Retina (tissue), 1 donor: ENCODE measurements around the gene CGREF1.
"Not testable (repeated sequence)": the region's sequence is repeated elsewhere in the genome, so short reads cannot be mapped to it uniquely, and the experiment has no call there.

Experiments used
- DNase-seq: peaks from one replicate; pipeline ENCODE4 v3.0.0-alpha.2; 2016

CGREF1 gene

GRCh38 chr2:27136751-27137150 lies 17.8 kb upstream of the CGREF1 start:
- DNase-seq = no peak

DNA sequence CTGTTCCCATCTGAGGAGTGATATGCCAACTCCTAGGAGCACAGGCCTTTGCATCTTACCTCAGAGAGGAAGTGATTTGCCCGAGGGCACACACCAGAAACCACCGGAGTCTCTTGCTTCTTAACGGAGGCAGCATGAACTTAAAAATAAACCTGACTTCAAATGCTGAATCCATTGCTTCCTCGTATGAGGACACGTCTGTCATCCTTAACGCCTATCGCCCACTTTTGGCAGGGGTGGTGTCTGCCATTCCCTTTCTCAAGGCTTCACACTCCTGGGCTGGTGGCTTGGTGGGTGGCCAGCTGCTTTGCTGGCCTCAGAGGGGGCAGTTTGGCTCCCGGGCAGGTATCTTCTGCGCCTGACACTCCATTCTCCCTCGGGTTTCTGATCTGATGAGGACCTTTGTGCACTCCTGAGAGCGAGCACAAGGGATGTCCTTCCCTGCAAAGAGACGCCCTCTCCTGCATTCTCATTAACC lies 16.6 kb upstream of the CGREF1 start:
- DNase-seq = no peak

GRCh38 chr2:27134781-27135477 lies 16.0 kb upstream of the CGREF1 start:
- DNase-seq = no peak

DNA sequence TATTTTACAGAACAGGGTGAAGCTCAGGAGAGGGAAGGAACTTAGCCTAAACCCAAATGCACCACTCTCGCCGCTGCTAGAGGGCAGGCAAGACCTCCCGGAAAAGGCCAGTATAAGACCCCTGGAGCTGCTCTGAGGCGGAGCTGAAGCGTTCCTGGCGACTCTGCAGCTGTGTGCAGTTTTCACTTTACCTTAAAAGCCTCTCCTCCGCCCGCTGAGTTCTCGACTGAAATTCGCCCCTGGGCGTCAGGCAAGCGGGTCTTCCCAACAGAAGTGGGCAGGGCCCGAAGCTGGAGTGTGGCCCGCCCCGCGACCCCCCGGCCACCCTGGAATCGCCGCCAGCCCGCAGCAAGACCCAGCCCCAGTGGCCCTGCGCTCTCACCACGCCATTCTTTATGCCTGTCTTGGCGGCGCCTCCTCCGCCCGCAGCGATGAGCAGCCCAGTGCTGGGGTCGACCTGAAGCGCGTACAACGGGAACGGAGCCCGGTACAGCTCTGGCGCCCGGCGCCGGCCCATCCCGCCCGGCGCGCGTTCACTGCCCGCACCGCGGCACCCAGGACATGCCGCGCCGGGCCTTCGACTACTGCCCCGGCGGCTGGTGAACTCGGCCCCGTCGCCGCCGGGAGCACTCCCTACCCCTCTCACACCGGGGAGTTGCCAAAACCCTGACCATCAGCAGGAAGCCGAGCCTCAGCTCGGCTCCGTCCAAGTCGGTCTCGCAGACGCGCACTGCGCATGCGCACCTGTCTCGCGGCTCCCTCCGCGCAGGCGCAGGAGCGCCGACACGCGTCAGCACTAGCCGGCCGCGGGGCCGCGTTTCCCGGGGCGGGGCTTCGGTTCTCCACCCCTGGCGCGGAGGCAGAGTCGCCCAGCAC lies 15.2 kb upstream of the CGREF1 start, which contains the start of gene PREB:
PREB (minus strand) TSS at position 732 of the 876 bp plus-strand sequence; CDS start at position 517, 215 bp downstream.
- DNase-seq = peak; percentile 95

DNA sequence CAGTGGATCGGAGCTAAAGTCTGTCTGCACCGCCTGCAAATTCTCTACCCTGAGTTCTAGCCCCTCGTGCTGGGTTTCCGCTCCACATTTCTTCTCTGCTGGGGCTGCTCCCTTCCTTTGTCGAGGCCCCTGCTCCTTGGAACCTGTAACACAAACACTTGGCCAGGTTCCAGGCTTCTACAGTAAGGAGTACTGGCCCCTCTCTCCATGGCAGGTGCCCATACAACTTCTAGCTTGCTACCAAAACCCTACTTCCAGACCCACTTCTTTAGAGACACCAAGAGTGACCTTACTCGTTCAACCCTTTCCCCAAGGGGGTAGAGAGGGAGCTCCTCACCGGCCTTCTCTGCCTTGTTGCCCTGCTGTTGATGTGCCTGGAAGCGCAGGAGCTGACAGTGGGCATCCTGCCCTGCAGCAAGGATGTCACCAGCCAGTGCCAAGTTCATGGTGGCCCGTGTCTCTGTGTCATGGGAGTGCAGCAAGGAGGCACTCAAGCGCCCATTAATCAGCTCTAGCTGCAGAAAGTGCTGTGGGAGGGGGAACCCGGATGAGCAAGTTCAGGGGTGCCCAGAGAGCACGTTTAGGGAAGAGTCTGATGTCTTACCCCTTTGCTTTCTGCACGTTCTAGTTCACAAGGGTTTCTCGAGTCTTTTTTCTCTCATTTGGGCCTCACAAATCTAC lies 14.4 kb upstream of the CGREF1 start:
- no peak for DNase-seq

DNA sequence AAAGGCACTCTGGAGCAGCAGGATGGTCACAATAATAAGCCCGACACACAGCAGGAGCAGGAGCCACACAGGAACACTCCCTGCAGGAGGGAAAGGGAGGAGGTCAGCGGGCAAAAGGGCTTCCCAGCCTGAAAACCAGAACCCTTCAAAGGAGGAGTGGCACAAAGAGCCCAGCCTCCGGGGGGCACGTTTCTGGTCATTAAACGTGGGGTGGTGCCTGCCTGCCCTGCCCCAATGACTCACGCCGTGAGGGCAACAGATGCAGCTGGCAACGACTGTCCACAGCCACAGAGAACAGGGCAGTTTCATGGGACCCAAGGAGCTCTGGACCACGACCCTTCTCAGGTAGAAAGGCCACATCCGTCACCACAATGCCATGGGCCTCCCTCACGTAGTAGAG lies 12.5 kb upstream of the CGREF1 start:
- no peak for DNase-seq

GRCh38 chr2:27130396-27130795 lies 11.5 kb upstream of the CGREF1 start:
- no peak for DNase-seq

- DNase-seq = no peak
Measured at GRCh38 chr2:27128668-27129571, 10.0 kb upstream of the CGREF1 start.

GRCh38 chr2:27127883-27128667 lies 9.1 kb upstream of the CGREF1 start:
- no peak for DNase-seq

- DNase-seq = no peak
Measured at GRCh38 chr2:27126252-27126710, 7.4 kb upstream of the CGREF1 start.

DNA sequence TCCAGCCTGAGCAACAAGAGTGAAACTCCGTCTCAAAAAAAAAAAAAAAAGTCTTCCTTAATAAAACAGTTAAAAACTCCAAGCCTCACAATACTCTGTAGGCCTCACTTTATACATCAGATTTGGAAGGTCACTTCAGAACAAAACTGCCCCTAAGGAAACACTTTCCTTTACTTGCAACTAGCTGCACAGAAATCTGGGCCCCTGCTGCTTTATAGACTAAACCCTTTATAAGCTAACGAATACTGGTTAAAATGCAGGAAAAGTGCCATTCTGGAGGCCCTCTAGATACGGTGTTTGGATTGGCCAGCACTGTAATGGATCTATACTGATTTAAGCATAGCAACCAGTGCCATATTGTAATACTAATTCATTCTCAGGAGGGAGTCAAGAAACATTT lies 6.2 kb upstream of the CGREF1 start:
- DNase-seq = no peak

GRCh38 chr2:27123302-27124150 lies 4.6 kb upstream of the CGREF1 start, which contains the start of gene ABHD1:
Gene ABHD1, plus strand, starts transcription at chr2:27123815. Its CDS starts 134 bp downstream, at chr2:27123949.
- peak; percentile 85 for DNase-seq

DNA sequence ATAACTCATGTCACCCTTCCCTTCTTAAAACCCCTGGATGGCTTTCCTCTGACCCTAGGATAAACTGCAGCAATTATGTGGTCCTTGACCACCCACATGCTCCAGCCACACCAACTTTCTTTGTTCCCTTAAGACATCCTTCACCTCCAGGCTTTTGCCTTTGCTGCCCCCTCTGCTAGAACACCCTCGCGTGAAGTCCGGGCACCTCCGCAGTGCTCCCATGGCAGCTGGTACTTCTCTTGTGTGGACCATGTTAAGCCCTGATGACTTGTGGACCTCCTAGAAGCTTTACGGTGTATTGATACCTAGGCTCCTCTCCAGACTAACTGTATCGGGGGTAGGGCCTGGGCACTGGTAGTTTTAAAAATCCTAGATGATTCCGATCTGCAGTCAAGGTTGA lies 3.9 kb upstream of the CGREF1 start:
- DNase-seq = peak; percentile 10

- no peak for DNase-seq
Measured at GRCh38 chr2:27121906-27122305, 3.0 kb upstream of the CGREF1 start.

GRCh38 chr2:27119330-27119670 lies 372 bp upstream of the CGREF1 start:
- DNase-seq = not testable (repeated sequence)

DNA sequence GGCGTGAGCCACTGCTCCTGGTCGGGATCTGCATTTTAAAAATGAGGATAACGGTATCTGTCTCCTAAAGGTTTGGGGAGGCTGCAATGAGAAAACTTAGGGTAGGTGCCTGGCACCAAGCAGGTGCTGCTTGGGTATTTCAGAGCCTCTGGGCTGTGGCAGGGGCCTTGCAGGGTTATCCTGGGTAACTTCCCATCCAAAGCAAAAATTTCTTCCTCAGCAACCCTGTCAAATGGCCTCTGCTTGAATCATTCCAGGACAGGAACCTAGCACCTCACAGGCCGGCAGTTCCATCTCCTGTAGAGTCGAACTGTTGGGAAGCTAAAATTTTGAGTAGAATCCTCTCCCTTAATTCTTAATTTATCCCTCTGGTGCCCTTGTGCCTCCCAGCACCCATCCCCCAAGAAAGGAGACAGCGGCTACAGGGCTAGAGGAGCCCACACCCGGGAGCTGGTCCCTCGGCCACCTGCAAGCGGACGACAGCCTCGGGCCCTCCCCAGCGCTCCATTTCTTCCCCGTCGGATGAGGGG lies 868 bp downstream of the CGREF1 start:
- no peak for DNase-seq

GRCh38 chr2:27115519-27115918 lies 3.4 kb downstream of the CGREF1 start:
- DNase-seq = no peak

DNA sequence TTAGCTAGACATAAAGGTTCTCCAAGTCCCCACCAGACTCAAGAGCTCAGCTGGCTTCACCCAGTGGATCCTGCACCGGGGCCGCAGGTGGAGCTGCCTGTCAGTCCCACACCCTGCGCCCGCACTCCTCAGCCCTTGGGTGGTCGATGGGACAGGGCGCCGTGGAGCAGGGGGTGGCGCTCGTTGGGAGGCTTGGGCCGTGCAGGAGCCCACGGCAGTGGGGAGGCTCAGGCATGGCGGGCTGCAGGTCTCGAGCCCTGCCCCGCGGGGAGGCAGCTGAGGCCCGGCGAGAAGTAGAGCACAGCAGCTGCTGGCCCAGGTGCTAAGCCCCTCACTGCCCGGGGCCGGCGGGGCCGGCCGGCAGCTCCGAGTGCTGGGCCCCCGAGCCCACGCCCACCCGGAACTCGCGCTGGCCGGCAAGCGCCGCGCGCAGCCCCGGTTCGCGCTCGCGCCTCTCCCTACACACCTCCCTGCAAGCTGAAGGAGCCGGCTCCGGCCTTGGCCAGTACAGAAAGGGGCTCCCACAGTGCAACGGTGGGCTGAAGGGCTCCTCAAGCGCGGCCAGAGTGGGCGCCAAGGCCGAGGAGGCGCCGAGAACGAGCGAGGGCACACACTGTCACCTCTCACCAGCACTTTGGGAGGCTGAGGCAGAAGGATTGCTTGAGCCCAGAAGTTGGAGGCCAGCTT lies 7.4 kb downstream of the CGREF1 start:
- not testable (repeated sequence) for DNase-seq

DNA sequence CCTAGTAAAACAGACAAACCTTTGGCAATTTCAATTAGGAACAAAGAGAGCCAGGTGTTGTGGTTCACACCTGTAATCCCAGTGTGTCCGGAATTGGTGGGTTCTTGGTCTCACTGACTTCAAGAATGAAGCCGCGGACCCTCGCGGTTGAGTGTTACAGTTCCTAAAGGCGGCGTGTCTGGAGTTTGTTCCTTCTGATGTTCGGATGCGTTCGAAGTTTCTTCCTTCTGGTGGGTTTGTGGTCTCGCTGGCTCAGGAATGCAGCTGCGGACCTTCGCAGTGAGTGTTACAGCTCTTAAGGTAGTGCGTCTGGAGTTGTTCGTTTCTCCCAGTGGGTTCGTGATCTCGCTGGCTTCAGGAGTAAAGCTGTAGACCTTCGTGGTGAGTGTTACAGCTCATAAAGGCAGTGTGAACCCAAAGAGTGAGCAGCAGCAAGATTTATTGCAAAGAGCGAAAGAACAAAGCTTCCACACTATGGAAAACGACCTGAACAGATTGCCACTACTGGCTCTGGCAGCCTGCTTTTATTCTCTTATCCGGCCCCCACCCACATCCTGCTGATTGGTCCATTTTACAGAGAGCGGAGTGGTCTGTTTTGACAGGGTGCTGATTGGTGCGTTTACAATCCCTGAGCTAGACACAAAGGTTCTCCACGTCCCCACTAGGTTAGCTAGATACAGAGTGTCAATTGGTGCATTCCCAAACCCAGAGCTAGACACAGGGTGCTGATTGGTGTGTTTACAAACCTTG lies 8.2 kb downstream of the CGREF1 start:
- not testable (repeated sequence) for DNase-seq
